ENCODE data around the gene SPOPL.

- TF ChIP-seq, protein P1, sequence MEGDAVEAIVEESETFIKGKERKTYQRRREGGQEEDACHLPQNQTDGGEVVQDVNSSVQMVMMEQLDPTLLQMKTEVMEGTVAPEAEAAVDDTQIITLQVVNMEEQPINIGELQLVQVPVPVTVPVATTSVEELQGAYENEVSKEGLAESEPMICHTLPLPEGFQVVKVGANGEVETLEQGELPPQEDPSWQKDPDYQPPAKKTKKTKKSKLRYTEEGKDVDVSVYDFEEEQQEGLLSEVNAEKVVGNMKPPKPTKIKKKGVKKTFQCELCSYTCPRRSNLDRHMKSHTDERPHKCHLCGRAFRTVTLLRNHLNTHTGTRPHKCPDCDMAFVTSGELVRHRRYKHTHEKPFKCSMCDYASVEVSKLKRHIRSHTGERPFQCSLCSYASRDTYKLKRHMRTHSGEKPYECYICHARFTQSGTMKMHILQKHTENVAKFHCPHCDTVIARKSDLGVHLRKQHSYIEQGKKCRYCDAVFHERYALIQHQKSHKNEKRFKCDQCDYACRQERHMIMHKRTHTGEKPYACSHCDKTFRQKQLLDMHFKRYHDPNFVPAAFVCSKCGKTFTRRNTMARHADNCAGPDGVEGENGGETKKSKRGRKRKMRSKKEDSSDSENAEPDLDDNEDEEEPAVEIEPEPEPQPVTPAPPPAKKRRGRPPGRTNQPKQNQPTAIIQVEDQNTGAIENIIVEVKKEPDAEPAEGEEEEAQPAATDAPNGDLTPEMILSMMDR (IDR thresholded peaks at IDR 0.05), result no peak
- TF ChIP-seq POLR2A (IDR thresholded peaks at IDR 0.05), result no peak
These were observed 47.8 kb upstream of the SPOPL start for GRCh38 chr2:138453815-138454214.
